Activated naive CD4-positive, alpha-beta T cell treated with anti-CD3 and anti-CD28 coated beads for 36 hours (primary cell): ENCODE measurements around the gene JPH2. TPM values are rescaled to one million over a fixed set of nuclear protein-coding genes. Genes with fewer than 3 reads are reported as not detected.

Experiments used
- CTCF ChIA-PET: fragments of 350-600 bp; sonication (Branson Sonifier 250); formaldehyde crosslinking; loops from one replicate; lab custom pipeline; 2021; ENCODE audit warnings: antibody characterized with exemption; lab: Charles Lee
- DNase-seq: peaks from one replicate; pipeline ENCODE4 v3.0.0-alpha.2; 2020
- H3K27ac Mint-ChIP-seq: one replicate; pipeline ENCODE4 v1.8.0; 2021; ENCODE audit warnings: mild to moderate bottlenecking, mixed read lengths
- H3K27me3 Mint-ChIP-seq: one replicate; pipeline ENCODE4 v1.8.0; 2021; ENCODE audit warnings: low read depth, mixed read lengths
- H3K36me3 Mint-ChIP-seq: one replicate; pipeline ENCODE4 v1.8.0; 2021; ENCODE audit warnings: low read depth, mixed read lengths
- H3K4me1 Mint-ChIP-seq: one replicate; pipeline ENCODE4 v1.8.0; 2021; ENCODE audit warnings: low read depth, mixed read lengths
- H3K4me3 Mint-ChIP-seq: one replicate; pipeline ENCODE4 v1.8.0; 2021; ENCODE audit warnings: mild to moderate bottlenecking, moderate library complexity, mixed read lengths
- H3K9me3 Mint-ChIP-seq: one replicate; pipeline ENCODE4 v1.8.0; 2021; ENCODE audit warnings: mixed read lengths
- intact Hi-C: fragments of 100-400 bp; cut with micrococcal nuclease; formaldehyde crosslinking; loops from one replicate; pipeline ENCODE4 v1.15.1; 2023
- total RNA-seq, 2 experiments: library from RNA; stranded (reverse); gene quantifications; one replicate each; pipeline ENCODE4 v1.2.3, GENCODE V29; 2021

The JPH2 gene
- total RNA-seq, 2 experiments from 2014 or later = not detected

- Mint-ChIP-seq H3K4me1 (no peaks in the 10 kb centered on the region), H3K36me3 (no peaks in the 10 kb centered on the region), H3K9me3 (no peaks in the 10 kb centered on the region), H3K4me3 (no peak overlapping the region), H3K27me3 (no peaks in the 10 kb centered on the region), H3K27ac (no peak overlapping the region)
- no peak for DNase-seq
- intact Hi-C loops = no loop called here
- CTCF ChIA-PET = interaction anchor here (0.7 kb wide), 1 partner anchor 29 kb away, joined by 3 read pairs; no protein-coding TSS in a partner anchor
Measured at GRCh38 chr20:44145131-44145775, 41.7 kb downstream of the JPH2 start.

DNA sequence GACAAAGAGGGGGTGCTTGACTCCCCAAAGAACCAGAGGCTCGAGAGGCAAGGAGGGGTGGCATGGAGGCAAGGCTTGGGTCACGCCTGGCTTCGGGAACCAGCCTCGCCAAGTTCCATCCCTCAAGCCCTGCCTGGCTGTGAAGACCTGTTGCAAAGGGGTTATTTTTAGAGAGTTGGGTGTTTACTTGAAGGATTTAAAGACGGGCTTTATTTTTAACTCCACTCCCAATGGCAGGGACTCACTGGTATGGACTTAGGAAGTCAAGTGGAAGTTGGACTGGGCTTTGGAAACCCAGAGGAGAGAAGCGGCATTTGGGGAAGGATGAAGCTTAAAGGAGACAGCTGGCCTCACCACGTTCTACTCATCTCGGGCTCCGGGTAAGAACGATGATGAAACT, 43.1 kb downstream of the JPH2 start:
- no peaks in the 10 kb centered on the region for H3K9me3 Mint-ChIP-seq
- H3K4me1 Mint-ChIP-seq = no peaks in the 10 kb centered on the region
- H3K36me3 Mint-ChIP-seq = no peaks in the 10 kb centered on the region
- DNase-seq = no peak
- peaks cover 4% of the 10 kb centered on the region for H3K27me3 Mint-ChIP-seq
- no peak overlapping the region for H3K27ac Mint-ChIP-seq
- H3K4me3 Mint-ChIP-seq = no peak overlapping the region
- CTCF ChIA-PET = interaction anchor here (0.7 to 1.4 kb wide), 4 partner anchors 27 to 647 kb away, joined by 3 to 4 read pairs (median 3); no protein-coding TSS in a partner anchor
- intact Hi-C loops = no loop called here

- peaks cover 4% of the 10 kb centered on the region for H3K27me3 Mint-ChIP-seq
- H3K9me3 Mint-ChIP-seq = no peaks in the 10 kb centered on the region
- DNase-seq = no peak
- H3K4me3 Mint-ChIP-seq = no peak overlapping the region
- no peaks in the 10 kb centered on the region for H3K36me3 Mint-ChIP-seq
- no peaks in the 10 kb centered on the region for H3K4me1 Mint-ChIP-seq
- intact Hi-C loops = no loop called here
- CTCF ChIA-PET = no interaction called here
- no peak overlapping the region for H3K27ac Mint-ChIP-seq
Measured at GRCh38 chr20:44142413-44142812, 44.6 kb downstream of the JPH2 start.

- Mint-ChIP-seq H3K9me3 (no peaks in the 10 kb centered on the region), H3K36me3 (no peaks in the 10 kb centered on the region), H3K4me3 (no peak overlapping the region), H3K27ac (no peak overlapping the region), H3K4me1 (no peaks in the 10 kb centered on the region), H3K27me3 (peaks cover 4% of the 10 kb centered on the region)
- CTCF ChIA-PET = interaction anchor here (0.6 kb wide), 1 partner anchor 62 kb away, joined by 3 read pairs; no protein-coding TSS in a partner anchor
- intact Hi-C loops = no loop called here
- DNase-seq = no peak
Measured at GRCh38 chr20:44141873-44142272, 45.1 kb downstream of the JPH2 start.

GRCh38 chr20:44138867-44139266, 48.1 kb downstream of the JPH2 start:
- H3K36me3 Mint-ChIP-seq = no peaks in the 10 kb centered on the region
- intact Hi-C loops = no loop called here
- peaks cover 4% of the 10 kb centered on the region for H3K27me3 Mint-ChIP-seq
- CTCF ChIA-PET = interaction anchor here (1.3 kb wide), 1 partner anchor 21 kb away, joined by 4 read pairs; no protein-coding TSS in a partner anchor
- no peak overlapping the region for H3K27ac Mint-ChIP-seq
- H3K9me3 Mint-ChIP-seq = no peaks in the 10 kb centered on the region
- no peaks in the 10 kb centered on the region for H3K4me1 Mint-ChIP-seq
- H3K4me3 Mint-ChIP-seq = no peak overlapping the region
- DNase-seq = no peak

- Mint-ChIP-seq H3K4me3 (no peak overlapping the region), H3K4me1 (no peaks in the 10 kb centered on the region), H3K9me3 (no peaks in the 10 kb centered on the region), H3K27me3 (peaks cover 4% of the 10 kb centered on the region), H3K36me3 (no peaks in the 10 kb centered on the region), H3K27ac (no peak overlapping the region)
- no peak for DNase-seq
- intact Hi-C loops = no loop called here
- CTCF ChIA-PET = interaction anchor here (1.7 kb wide), 1 partner anchor 52 kb away, joined by 5 read pairs; no protein-coding TSS in a partner anchor
Measured at GRCh38 chr20:44137266-44137801, 49.7 kb downstream of the JPH2 start.

- Mint-ChIP-seq H3K9me3 (no peaks in the 10 kb centered on the region), H3K27me3 (peaks cover 4% of the 10 kb centered on the region), H3K4me3 (no peak overlapping the region), H3K27ac (no peak overlapping the region), H3K36me3 (no peaks in the 10 kb centered on the region), H3K4me1 (no peaks in the 10 kb centered on the region)
- no peak for DNase-seq
- intact Hi-C loops = no loop called here
- CTCF ChIA-PET = interaction anchor here (1.3 to 1.7 kb wide), 2 partner anchors 19 to 53 kb away, joined by 3 to 5 read pairs; no protein-coding TSS in a partner anchor
Measured at GRCh38 chr20:44136579-44137265, 50.3 kb downstream of the JPH2 start.

DNA sequence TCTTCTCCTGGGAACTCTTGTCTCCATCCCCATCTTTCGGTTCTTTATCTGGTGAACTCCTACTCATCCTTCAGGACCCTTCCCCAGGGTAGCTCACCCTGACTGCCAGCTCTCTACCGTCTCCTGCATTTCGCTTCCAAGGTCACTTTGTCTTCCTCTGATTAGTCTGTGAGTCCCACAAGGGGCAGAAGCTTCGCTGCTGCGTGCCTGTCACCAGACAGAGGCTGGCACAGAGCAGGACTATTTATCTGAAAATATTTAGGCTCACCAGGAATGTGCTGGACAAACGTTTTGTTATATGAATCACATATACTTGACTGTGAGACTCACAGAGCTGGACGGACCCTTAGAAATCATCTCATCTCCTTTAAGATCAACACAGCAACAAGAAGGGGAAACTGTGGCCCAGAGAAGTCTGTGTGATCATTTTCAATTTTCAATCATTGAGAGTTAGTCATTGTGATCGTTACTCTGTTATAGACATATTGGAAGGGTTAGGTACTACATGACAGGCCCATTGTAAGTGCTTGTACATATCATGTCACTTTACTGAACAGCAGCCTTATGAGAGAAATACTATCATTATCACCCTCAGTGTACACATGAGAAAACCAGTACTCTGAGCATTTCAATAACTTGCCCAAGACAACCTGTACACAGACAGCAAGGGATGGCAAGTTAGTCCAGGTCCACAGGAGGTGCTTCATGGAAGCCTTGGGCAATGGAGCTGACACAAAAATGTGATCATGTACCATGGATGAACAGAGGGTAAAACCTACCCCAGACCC, 51.4 kb downstream of the JPH2 start:
- H3K4me1 Mint-ChIP-seq = no peaks in the 10 kb centered on the region
- H3K27me3 Mint-ChIP-seq = peaks cover 4% of the 10 kb centered on the region
- no peak overlapping the region for H3K4me3 Mint-ChIP-seq
- no peak overlapping the region for H3K27ac Mint-ChIP-seq
- intact Hi-C loops = no loop called here
- no peak for DNase-seq
- H3K36me3 Mint-ChIP-seq = no peaks in the 10 kb centered on the region
- H3K9me3 Mint-ChIP-seq = no peaks in the 10 kb centered on the region
- CTCF ChIA-PET = interaction anchor here (0.6 to 1.7 kb wide), 4 partner anchors 18 to 515 kb away, joined by 3 to 5 read pairs (median 3); no protein-coding TSS in a partner anchor

DNA sequence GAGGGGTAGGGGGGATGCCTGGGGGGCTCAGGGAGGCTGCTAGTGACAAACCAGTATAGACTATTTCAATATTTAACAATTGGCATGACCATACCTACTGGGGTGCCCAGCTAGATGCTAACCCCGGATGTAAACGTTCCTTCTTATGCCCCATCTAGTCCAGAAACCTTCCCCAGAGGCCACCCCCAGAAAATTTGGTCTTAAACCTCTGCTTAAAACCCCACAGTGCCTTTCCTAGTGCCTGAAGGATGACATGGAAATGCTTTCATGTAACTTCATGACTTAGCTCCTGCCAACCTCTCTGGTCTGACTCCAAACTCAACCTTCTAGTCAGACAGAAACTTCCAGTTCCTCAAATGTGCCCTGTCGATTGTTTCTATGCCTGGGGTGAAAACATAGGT, 52.0 kb downstream of the JPH2 start:
- no peak overlapping the region for H3K27ac Mint-ChIP-seq
- H3K4me3 Mint-ChIP-seq = no peak overlapping the region
- DNase-seq = peak; percentile 26
- intact Hi-C loops = no loop called here
- H3K4me1 Mint-ChIP-seq = no peaks in the 10 kb centered on the region
- no peaks in the 10 kb centered on the region for H3K9me3 Mint-ChIP-seq
- CTCF ChIA-PET = interaction anchor here (0.6 to 0.8 kb wide), 2 partner anchors 54 to 515 kb away, joined by 3 read pairs; no protein-coding TSS in a partner anchor
- H3K36me3 Mint-ChIP-seq = no peaks in the 10 kb centered on the region
- H3K27me3 Mint-ChIP-seq = peaks cover 4% of the 10 kb centered on the region

DNA sequence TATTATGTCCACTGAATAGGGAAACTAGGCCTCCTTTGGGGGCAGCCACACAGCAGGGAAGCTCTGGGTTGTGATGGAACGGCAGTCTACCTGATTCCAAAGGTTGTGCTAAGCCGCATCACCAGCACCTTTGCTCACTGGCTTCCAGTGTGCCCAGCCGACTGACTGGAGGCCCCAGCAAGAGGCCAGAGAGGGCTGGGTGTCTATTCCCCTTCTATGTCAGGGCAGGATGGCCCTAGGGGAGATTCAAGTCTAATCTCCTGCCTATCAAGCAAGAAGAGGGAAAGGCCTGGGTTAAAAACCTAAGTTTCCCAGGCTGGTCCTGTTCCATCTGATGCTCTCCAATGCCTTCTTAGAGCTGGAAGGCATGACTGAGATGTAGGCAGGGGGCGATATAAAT, 53.6 kb downstream of the JPH2 start:
- Mint-ChIP-seq H3K4me3 (no peak overlapping the region), H3K36me3 (no peaks in the 10 kb centered on the region), H3K27me3 (no peaks in the 10 kb centered on the region), H3K27ac (no peak overlapping the region), H3K9me3 (no peaks in the 10 kb centered on the region), H3K4me1 (no peaks in the 10 kb centered on the region)
- intact Hi-C loops = no loop called here
- no peak for DNase-seq
- CTCF ChIA-PET = no interaction called here

- Mint-ChIP-seq H3K4me3 (no peak overlapping the region), H3K27me3 (no peaks in the 10 kb centered on the region), H3K36me3 (no peaks in the 10 kb centered on the region), H3K4me1 (no peaks in the 10 kb centered on the region), H3K9me3 (no peaks in the 10 kb centered on the region), H3K27ac (no peak overlapping the region)
- intact Hi-C loops = no loop called here
- DNase-seq = no peak
- CTCF ChIA-PET = interaction anchor here (0.6 to 1.5 kb wide), 3 partner anchors 10 to 545 kb away, joined by 3 to 4 read pairs (median 3); no protein-coding TSS in a partner anchor
Measured at GRCh38 chr20:44131704-44132103, 55.3 kb downstream of the JPH2 start.
